Ovary (tissue), 9 donors: ENCODE measurements around the gene F2RL1. TPM values are rescaled to one million over a fixed set of nuclear protein-coding genes. Genes with fewer than 3 reads are reported as not detected.
"Not testable (repeated sequence)": the region's sequence is repeated elsewhere in the genome, so short reads cannot be mapped to it uniquely, and the experiment has no call there.

Experiments used
- DNase-seq, 5 donors: peaks; one replicate each; pipeline ENCODE4 v3.0.0-alpha.2; 2019 to 2020
- H3K27ac ChIP-seq, 2 donors: fragments of 200-600 bp; one replicate each; pipeline versions ENCODE4 v1.5.1 to v1.8.0; 2019 to 2022
- H3K27me3 ChIP-seq: fragments of 200-600 bp; one replicate; pipeline ENCODE4 v1.8.0; 2022
- H3K36me3 ChIP-seq: fragments of 200-600 bp; sonication (generic); one replicate; pipeline ENCODE4 v1.5.1; 2019
- H3K4me1 ChIP-seq: one replicate; pipeline ENCODE4 v1.8.1; 2013; ENCODE audit warnings: mild to moderate bottlenecking, moderate library complexity; ENCODE audit not compliant: insufficient read depth
- H3K4me3 ChIP-seq: fragments of 200-600 bp; sonication (generic); one replicate; pipeline ENCODE4 v1.5.1; 2017
- H3K9me3 ChIP-seq, 2 donors: fragments of 200-600 bp in 1 of 2; sonication (generic) in 1 of 2; one replicate each; pipeline versions ENCODE4 v1.5.1 to v1.8.1; 2013 to 2019; ENCODE audit warnings: mild to moderate bottlenecking in 1 of 2, moderate library complexity in 1 of 2
- CTCF ChIP-seq, 3 donors: fragments of 450-650 bp in 2 of 3; fragments of 200-600 bp in 1 of 3; IDR thresholded peaks; one replicate each; pipeline versions ENCODE4 v1.5.1 to v1.8.0; 2016 to 2022; ENCODE audit warnings: antibody characterized with exemption in 3 of 3, mild to moderate bottlenecking in 1 of 3
- EP300 ChIP-seq: sonication (generic); formaldehyde crosslinking; IDR thresholded peaks from one replicate; pipeline ENCODE4 v1.6.1; 2017; ENCODE audit warnings: antibody characterized with exemption
- POLR2A ChIP-seq: fragments of 450-650 bp; IDR thresholded peaks from one replicate; pipeline ENCODE4 v1.6.1; 2017; ENCODE audit warnings: antibody characterized with exemption, mild to moderate bottlenecking, moderate library complexity
- WGBS, 3 donors: extraction: QIAGEN DNeasy Blood & Tissue Kit in 1 of 3; methylation state at CpG; one replicate each; pipeline versions ENCODE4 v1.1.5 to v1.1.7; 2013 to 2017; 5-methylcytosine and 5-hydroxymethylcytosine counted together
- intact Hi-C, 4 donors: fragments of 100-400 bp; cut with DNase I; formaldehyde crosslinking; loops; one replicate each; pipeline versions ENCODE4 v1.11.0 to v1.15.1; 2022 to 2023
- polyA plus RNA-seq, 2 donors: library from polyadenylated mRNA; stranded (reverse); fragments of 200-250 nt in 1 of 2; fragments of 350-450 nt in 1 of 2; fragmentation: Illumina TruSeq in 1 of 2; extraction: RNeasy Lipid Tissue Mini Kit (QIAGEN cat#74804) in 1 of 2; gene quantifications; one replicate each; pipeline ENCODE4 v1.2.3, GENCODE V29; 2013 to 2014
- total RNA-seq, 7 donors: library from RNA; depleted of rRNA in 2 of 7; stranded (reverse); fragments of >200 nt in 2 of 7; fragmentation: NEBNext Ultra II Directional in 3 of 7; extraction: Animal tissue kit (Norgen Biotek cat#: 25700) in 3 of 7; gene quantifications; one replicate each; pipeline versions ENCODE4 v1.1.0 to v1.2.4, GENCODE V29; 2016 to 2023
- donor health status: DM: no; HTN: no; CAD: no; lungs with moderate emphysema.
- donor health status: DM: no; HTN: no; CAD: no.
- donor health status: Bipolar disorder and iron deficiency.
- donor health status: DM: yes; HTN: yes; CAD: no.
- donor health status: DM: no; HTN: no; CAD: no.
- donor health status: DM: yes; HTN: yes; CAD: no.

Gene F2RL1
- total and polyA plus RNA-seq, 9 donors, result 0.10 to 12.3 (median 1.1) TPM

- no peaks in the 10 kb centered on the region for H3K27me3 ChIP-seq
- no peaks in the 10 kb centered on the region for H3K9me3 ChIP-seq
- H3K4me1 ChIP-seq, result no peaks in the 10 kb centered on the region
- H3K4me3 ChIP-seq, result no peak overlapping the region
- TF ChIP-seq CTCF (IDR thresholded peaks at IDR 0.05) (no peak), POLR2A (no peak), EP300 (no peak)
- intact Hi-C loops, result no loop called here
- H3K36me3 ChIP-seq, result no peaks in the 10 kb centered on the region
- no peak for DNase-seq
- WGBS, 3 donors, result 70 to 87% (median 76%) methylated on average over 4 of the region's 4 CpGs
- no peak overlapping the region for H3K27ac ChIP-seq
These were observed 9.7 kb upstream of the F2RL1 start for GRCh38 chr5:76809141-76809540.

GRCh38 chr5:76810236-76810635 lies 8.6 kb upstream of the F2RL1 start:
- Histone ChIP-seq H3K27ac (no peak overlapping the region), H3K27me3 (no peaks in the 10 kb centered on the region), H3K9me3 (no peaks in the 10 kb centered on the region), H3K36me3 (no peaks in the 10 kb centered on the region), H3K4me3 (no peak overlapping the region), H3K4me1 (no peaks in the 10 kb centered on the region)
- no peak for DNase-seq
- TF ChIP-seq POLR2A, result no peak
- no peak for TF ChIP-seq EP300
- no peak for TF ChIP-seq CTCF (IDR thresholded peaks at IDR 0.05)
- intact Hi-C loops, result no loop called here
- WGBS, 3 donors, result 86 to 94% (median 92%) methylated on average over 6 of the region's 6 CpGs

GRCh38 chr5:76811214-76811613 lies 7.6 kb upstream of the F2RL1 start:
- no peak for DNase-seq
- intact Hi-C loops, result no loop called here
- H3K4me1 ChIP-seq, result no peaks in the 10 kb centered on the region
- 91 to 95% (median 94%) methylated on average over 5 of the region's 5 CpGs for WGBS, 3 donors
- H3K27ac ChIP-seq, result no peak overlapping the region
- TF ChIP-seq EP300 (no peak), CTCF (IDR thresholded peaks at IDR 0.05) (no peak), POLR2A (no peak)
- no peaks in the 10 kb centered on the region for H3K27me3 ChIP-seq
- H3K9me3 ChIP-seq, result no peaks in the 10 kb centered on the region
- no peak overlapping the region for H3K4me3 ChIP-seq
- no peaks in the 10 kb centered on the region for H3K36me3 ChIP-seq

GRCh38 chr5:76812209-76812608 lies 6.6 kb upstream of the F2RL1 start:
- not testable (repeated sequence) for DNase-seq

GRCh38 chr5:76813982-76814562 lies 4.8 kb upstream of the F2RL1 start:
- no peaks in the 10 kb centered on the region for H3K36me3 ChIP-seq
- 88 to 91% (median 88%) methylated on average over 4 of the region's 4 CpGs for WGBS, 3 donors
- no peaks in the 10 kb centered on the region for H3K4me1 ChIP-seq
- no peaks in the 10 kb centered on the region for H3K9me3 ChIP-seq
- no peak overlapping the region for H3K4me3 ChIP-seq
- intact Hi-C loops, result no loop called here
- no peak overlapping the region for H3K27ac ChIP-seq
- TF ChIP-seq EP300 (no peak), POLR2A (no peak), CTCF (IDR thresholded peaks at IDR 0.05) (no peak)
- H3K27me3 ChIP-seq, result no peaks in the 10 kb centered on the region
- DNase-seq, result no peak

More at GRCh38 chr5:76812209-76812608, 6.6 kb upstream of the F2RL1 start:
- H3K4me1 ChIP-seq, H3K4me3 ChIP-seq, intact Hi-C loops, H3K27ac ChIP-seq, H3K9me3 ChIP-seq, H3K27me3 ChIP-seq, H3K36me3 ChIP-seq: not testable (repeated sequence)
- 91 to 100% (median 94%) methylated on average over 9 to 32 of the region's 32 CpGs for WGBS, 3 donors
